GM23248 (cell line): ENCODE measurements around the gene ANKRD13C. TPM values are rescaled to one million over a fixed set of nuclear protein-coding genes. Genes with fewer than 3 reads are reported as not detected.

Experiments used
- DNase-seq: peaks from one replicate; pipeline ENCODE4 v3.0.0-alpha.2; 2015
- H2AFZ ChIP-seq: fragments of 200-600 bp; sonication (generic); 2 replicates; pipeline ENCODE4 v1.6.1; 2016; ENCODE audit warnings: antibody characterized with exemption
- H3F3A ChIP-seq: fragments of 200-600 bp; sonication (generic); 2 replicates; pipeline ENCODE4 v1.6.1; 2016; ENCODE audit warnings: mild to moderate bottlenecking, antibody characterized with exemption, mixed run types; ENCODE audit not compliant: insufficient read depth
- H3K27ac ChIP-seq: fragments of 200-600 bp; sonication (generic); 2 replicates; pipeline ENCODE4 v1.5.1; 2016; ENCODE audit warnings: mild to moderate bottlenecking
- H3K27me3 ChIP-seq: fragments of 200-600 bp; sonication (generic); replicated peaks from 2 replicates; pipeline ENCODE4 v1.6.1; 2016; ENCODE audit warnings: mild to moderate bottlenecking; ENCODE audit not compliant: insufficient read depth
- H3K36me3 ChIP-seq: fragments of 200-600 bp; sonication (generic); 2 replicates; pipeline ENCODE4 v1.6.1; 2016; ENCODE audit warnings: low read depth, mild to moderate bottlenecking
- H3K4me1 ChIP-seq: fragments of 200-600 bp; sonication (generic); 2 replicates; pipeline ENCODE4 v1.6.1; 2016; ENCODE audit warnings: mild to moderate bottlenecking; ENCODE audit not compliant: insufficient read depth
- H3K4me2 ChIP-seq: fragments of 200-600 bp; sonication (generic); one replicate; pipeline ENCODE4 v1.6.1; 2016; ENCODE audit warnings: mild to moderate bottlenecking; ENCODE audit not compliant: unreplicated experiment
- H3K4me3 ChIP-seq: fragments of 200-600 bp; sonication (generic); 2 replicates; pipeline ENCODE4 v1.5.1; 2016; ENCODE audit warnings: mild to moderate bottlenecking
- H3K79me2 ChIP-seq: fragments of 200-600 bp; sonication (generic); 2 replicates; pipeline ENCODE4 v1.6.1; 2016; ENCODE audit warnings: mild to moderate bottlenecking; ENCODE audit not compliant: insufficient read depth
- H3K9ac ChIP-seq: fragments of 200-600 bp; sonication (generic); 2 replicates; pipeline ENCODE4 v1.6.1; 2016; ENCODE audit warnings: mild to moderate bottlenecking
- H3K9me2 ChIP-seq: fragments of 200-600 bp; sonication (generic); 2 replicates; pipeline ENCODE4 v1.6.1; 2016; ENCODE audit warnings: mixed run types, mild to moderate bottlenecking, moderate library complexity; ENCODE audit not compliant: insufficient read depth
- H3K9me3 ChIP-seq: fragments of 200-600 bp; sonication (generic); one replicate; pipeline ENCODE4 v1.6.1; 2017; ENCODE audit warnings: low read depth
- H4K20me1 ChIP-seq: fragments of 200-600 bp; sonication (generic); 2 replicates; pipeline ENCODE4 v1.6.0; 2016; ENCODE audit not compliant: insufficient read depth
- EZH2 ChIP-seq: fragments of 200-600 bp; sonication (generic); IDR thresholded peaks from 2 replicates; pipeline ENCODE4 v1.6.1; 2018; ENCODE audit warnings: antibody characterized with exemption, mild to moderate bottlenecking; ENCODE audit not compliant: insufficient read depth, poor library complexity, severe bottlenecking
- EZH2phosphoT487 ChIP-seq: fragments of 200-600 bp; sonication (generic); IDR thresholded peaks from 2 replicates; pipeline ENCODE4 v1.6.1; 2018; ENCODE audit warnings: antibody characterized with exemption, moderate library complexity, mild to moderate bottlenecking, low read depth; ENCODE audit not compliant: insufficient read depth
- WGBS, 2 experiments: methylation state at CpG; one replicate each; pipeline ENCODE4 v1.1.6; 2015 to 2017; ENCODE audit warnings: low lambda C conversion rate in 2 of 2, low coverage in 1 of 2; ENCODE audit errors: missing lambda C conversion rate in 2 of 2; 5-methylcytosine and 5-hydroxymethylcytosine counted together
- in situ Hi-C: fragments of 300-500 bp; cut with MboI; formaldehyde crosslinking; loops from 2 replicates; pipeline ENCODE4 v1.15.0; 2020
- polyA plus RNA-seq: library from polyadenylated mRNA; unstranded; fragments of >200 nt; fragmentation: Nextera tagmentation; extraction: Ambion mirVana; gene quantifications from 2 replicates; pipeline ENCODE4 v1.2.1, GENCODE V29; 2016
- total RNA-seq: library from RNA; depleted of rRNA; stranded (reverse); fragments of >200 nt; shearing (Covaris generic); gene quantifications from 2 replicates; pipeline ENCODE4 v1.2.3, GENCODE V29; 2014

The ANKRD13C gene
- total and polyA plus RNA-seq, 2 experiments from 2014 or later, result 28.6 to 33.4 TPM

- peaks cover 46% of the 10 kb centered on the region for H3K4me1 ChIP-seq
- H3K9ac ChIP-seq, result peak overlapping the region; percentile 97
- H3F3A ChIP-seq, result peaks cover 34% of the 10 kb centered on the region
- peaks cover 22% of the 10 kb centered on the region; the same call in 1 of the 2 replicates for H4K20me1 ChIP-seq
- peak overlapping the region; percentile 95 for H3K4me3 ChIP-seq
- peaks cover 36% of the 10 kb centered on the region for H3K36me3 ChIP-seq
- in situ Hi-C loops, result no loop called here
- no peaks in the 10 kb centered on the region for H3K9me3 ChIP-seq
- WGBS, 2 experiments, result 4 to 8% methylated on average over 3 of the region's 3 CpGs
- no peaks in the 10 kb centered on the region for H3K9me2 ChIP-seq
- peak overlapping the region; percentile 93 for H3K27ac ChIP-seq
- DNase-seq, result peak; percentile 23
- H3K4me2 ChIP-seq, result peak overlapping the region; percentile 97
- TF ChIP-seq EZH2phosphoT487, result no peak
- TF ChIP-seq EZH2, result no peak
- peaks cover 95% of the 10 kb centered on the region for H3K79me2 ChIP-seq
- no peaks in the 10 kb centered on the region for H3K27me3 ChIP-seq
- no peak overlapping the region for H2AFZ ChIP-seq
Measured at GRCh38 chr1:70222716-70223235, 131.7 kb downstream of the ANKRD13C start.

DNA sequence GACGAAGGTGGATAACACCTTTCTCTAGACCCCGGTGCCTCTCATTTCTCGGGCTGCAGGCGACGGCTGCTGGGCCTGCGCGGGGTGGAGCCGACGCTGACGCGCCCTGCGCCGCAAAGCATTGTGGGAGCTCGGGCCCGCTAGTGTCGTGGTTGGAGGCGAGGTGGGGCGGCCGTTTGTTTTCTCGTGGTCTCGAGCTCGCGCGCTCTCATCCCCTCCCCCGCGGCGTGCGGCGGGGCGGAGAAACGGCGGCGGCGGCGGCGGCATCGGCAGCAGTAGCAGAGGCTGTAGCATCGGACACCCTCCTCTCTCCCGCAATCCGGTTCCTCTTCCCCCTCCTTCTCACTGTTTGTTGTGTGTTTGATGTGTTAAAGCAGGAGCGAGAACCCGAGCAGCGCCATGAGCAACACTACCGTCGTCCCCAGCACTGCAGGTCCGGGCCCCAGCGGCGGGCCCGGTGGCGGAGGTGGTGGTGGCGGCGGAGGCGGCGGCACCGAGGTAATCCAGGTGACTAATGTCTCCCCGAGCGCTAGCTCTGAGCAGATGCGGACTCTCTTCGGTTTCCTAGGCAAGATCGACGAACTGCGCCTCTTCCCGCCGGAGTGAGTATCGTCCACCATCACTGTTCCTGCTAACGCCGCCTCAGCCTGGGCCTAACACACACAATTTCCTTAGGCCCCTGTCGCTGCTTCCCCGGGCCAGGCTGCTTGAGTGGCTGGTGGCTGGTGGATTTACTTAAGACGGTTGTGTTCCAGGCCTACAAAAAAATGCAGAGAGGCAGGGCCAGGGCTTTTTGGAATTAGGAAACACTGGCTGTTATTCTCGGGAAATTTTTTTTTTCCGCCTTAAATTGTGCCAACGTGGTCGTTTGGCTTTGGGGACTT, 133.0 kb downstream of the ANKRD13C start, which contains the start of gene SRSF11:
Gene SRSF11, plus strand, starts transcription at position 143 of the 884 bp plus-strand sequence. Its CDS starts 257 bp downstream, at position 400.
- in situ Hi-C loops, result no loop called here
- H3K27me3 ChIP-seq, result no peaks in the 10 kb centered on the region
- no peaks in the 10 kb centered on the region for H3K9me2 ChIP-seq
- peaks cover 95% of the 10 kb centered on the region for H3K79me2 ChIP-seq
- peaks cover 27% of the 10 kb centered on the region for H3F3A ChIP-seq
- H3K4me1 ChIP-seq, result peaks cover 33% of the 10 kb centered on the region
- H3K9me3 ChIP-seq, result no peaks in the 10 kb centered on the region
- peak within 1 kb of the TSS; percentile 98 for H3K4me2 ChIP-seq
- 1% methylated on average over 56 to 74 of the region's 74 CpGs for WGBS, 2 experiments
- H3K4me3 ChIP-seq, result peak within 1 kb of the TSS; percentile 95
- peak within 1 kb of the TSS; percentile 93 for H3K27ac ChIP-seq
- peaks cover 22% of the 10 kb centered on the region; the same call in 1 of the 2 replicates for H4K20me1 ChIP-seq
- peak within 1 kb of the TSS; percentile 97 for H3K9ac ChIP-seq
- H3K36me3 ChIP-seq, result peaks cover 31% of the 10 kb centered on the region
- peak within 1 kb of the TSS; percentile 83 for H2AFZ ChIP-seq
- TF ChIP-seq EZH2phosphoT487 (no peak), EZH2 (no peak)
- peak; percentile 98 for DNase-seq

DNA sequence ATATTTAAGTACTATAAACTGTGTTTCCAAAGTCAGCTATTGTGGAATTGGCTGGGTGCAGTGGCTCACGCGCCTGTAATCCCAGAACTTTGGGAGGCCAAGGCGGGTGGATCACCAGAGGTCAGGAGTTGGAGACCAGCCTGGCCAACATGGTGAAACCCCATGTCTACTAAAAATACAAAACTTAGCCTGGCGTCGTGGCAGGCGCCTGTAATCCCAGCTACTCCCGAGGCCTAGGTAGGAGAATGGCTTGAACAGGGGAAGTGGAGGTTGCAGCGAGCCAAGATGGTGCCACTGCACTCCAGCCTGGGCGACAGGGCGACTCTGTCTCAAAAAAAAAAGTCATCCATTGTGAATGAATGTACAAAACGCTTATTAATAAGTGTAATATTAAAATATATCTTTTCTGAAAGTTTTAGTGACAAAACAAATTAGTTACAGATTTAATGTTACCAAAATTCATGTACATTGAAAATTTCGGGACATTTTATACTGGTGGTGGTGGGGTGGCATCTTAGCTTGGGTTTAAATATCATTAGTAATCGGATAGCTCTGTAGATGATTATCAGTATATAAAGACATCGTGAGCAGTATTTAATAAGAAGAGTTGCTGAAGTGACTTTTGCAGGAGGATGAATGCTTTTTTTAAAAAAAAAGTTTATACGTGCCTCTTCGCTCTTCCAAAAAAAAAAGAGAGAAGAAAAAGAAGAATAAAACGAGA, 133.8 kb downstream of the ANKRD13C start:
- no peak for DNase-seq
- H3K27ac ChIP-seq, result peak overlapping the region; percentile 93
- H3K9me2 ChIP-seq, result no peaks in the 10 kb centered on the region
- H3K9ac ChIP-seq, result peak overlapping the region; percentile 97
- H2AFZ ChIP-seq, result peak overlapping the region; percentile 83
- TF ChIP-seq EZH2phosphoT487 (no peak), EZH2 (no peak)
- peaks cover 22% of the 10 kb centered on the region; the same call in 1 of the 2 replicates for H4K20me1 ChIP-seq
- peak overlapping the region; percentile 95 for H3K4me3 ChIP-seq
- in situ Hi-C loops, result no loop called here
- peaks cover 27% of the 10 kb centered on the region for H3F3A ChIP-seq
- peaks cover 95% of the 10 kb centered on the region for H3K79me2 ChIP-seq
- H3K27me3 ChIP-seq, result no peaks in the 10 kb centered on the region
- WGBS, 2 experiments, result 45 to 47% methylated on average over 17 of the region's 17 CpGs
- H3K4me1 ChIP-seq, result peaks cover 25% of the 10 kb centered on the region
- H3K36me3 ChIP-seq, result peaks cover 36% of the 10 kb centered on the region
- H3K9me3 ChIP-seq, result no peaks in the 10 kb centered on the region
- peak overlapping the region; percentile 98 for H3K4me2 ChIP-seq

- H2AFZ ChIP-seq, result no peak overlapping the region
- no peak overlapping the region for H3K4me2 ChIP-seq
- peaks cover 27% of the 10 kb centered on the region for H3F3A ChIP-seq
- peaks cover 32% of the 10 kb centered on the region for H3K36me3 ChIP-seq
- peaks cover 24% of the 10 kb centered on the region for H3K4me1 ChIP-seq
- H3K27me3 ChIP-seq, result no peaks in the 10 kb centered on the region
- peaks cover 22% of the 10 kb centered on the region; the same call in 1 of the 2 replicates for H4K20me1 ChIP-seq
- H3K4me3 ChIP-seq, result no peak overlapping the region
- H3K9me3 ChIP-seq, result no peaks in the 10 kb centered on the region
- peak overlapping the region; percentile 93; the same call in 1 of the 2 replicates for H3K27ac ChIP-seq
- no peaks in the 10 kb centered on the region for H3K9me2 ChIP-seq
- H3K79me2 ChIP-seq, result peaks cover 95% of the 10 kb centered on the region
- in situ Hi-C loops, result no loop called here
- TF ChIP-seq EZH2phosphoT487 (no peak), EZH2 (no peak)
- no peak overlapping the region for H3K9ac ChIP-seq
- DNase-seq, result no peak
- WGBS, 2 experiments, result 95 to 96% methylated on average over 2 of the region's 2 CpGs
Measured at GRCh38 chr1:70220015-70220414, 134.5 kb downstream of the ANKRD13C start.
